Osteoblast (primary cell): ENCODE results near the gene SLC12A8. TPM values are rescaled to one million over a fixed set of nuclear protein-coding genes. Genes with fewer than 3 reads are reported as not detected.

Experiments
- DNase-seq: peaks from one replicate; pipeline ENCODE4 v3.0.0; 2011; ENCODE audit warnings: low spot score, mixed read lengths; ENCODE audit not compliant: insufficient read length; ENCODE audit errors: missing footprints
- H2AFZ ChIP-seq: 2 replicates; pipeline ENCODE4 v1.6.0; 2011; ENCODE audit warnings: mild to moderate bottlenecking, low read length
- H3K27ac ChIP-seq: 2 replicates; pipeline ENCODE4 v1.5.1; 2011; ENCODE audit warnings: mild to moderate bottlenecking, low read depth, low read length, moderate library complexity
- H3K27me3 ChIP-seq: 2 replicates; pipeline ENCODE4 v1.6.0; 2012; ENCODE audit warnings: mild to moderate bottlenecking, control low read depth, inconsistent platforms, low read length, moderate library complexity; ENCODE audit not compliant: insufficient read depth
- H3K36me3 ChIP-seq: 2 replicates; pipeline ENCODE4 v1.5.1; 2011; ENCODE audit warnings: mild to moderate bottlenecking, low read length, control low read depth, moderate library complexity; ENCODE audit not compliant: insufficient read depth
- H3K4me1 ChIP-seq: 2 replicates; pipeline ENCODE4 v1.5.1; 2011; ENCODE audit warnings: mild to moderate bottlenecking, low read length, control low read depth, moderate library complexity; ENCODE audit not compliant: insufficient read depth
- H3K4me2 ChIP-seq: 2 replicates; pipeline ENCODE4 v1.6.0; 2011; ENCODE audit warnings: mild to moderate bottlenecking, low read length; ENCODE audit not compliant: insufficient read depth
- H3K4me3 ChIP-seq: fragments of 200-600 bp; sonication (generic); 3 replicates; pipeline ENCODE4 v1.5.1; 2012; ENCODE audit warnings: mild to moderate bottlenecking, low read length, inconsistent platforms; ENCODE audit not compliant: insufficient read depth
- H3K79me2 ChIP-seq: 2 replicates; pipeline ENCODE4 v1.6.0; 2012; ENCODE audit warnings: mild to moderate bottlenecking, low read length, control low read depth, inconsistent platforms; ENCODE audit not compliant: insufficient read depth
- H3K9me3 ChIP-seq: 2 replicates; pipeline ENCODE4 v1.5.1; 2011; ENCODE audit warnings: low read depth, low read length, control low read depth
- H4K20me1 ChIP-seq: 2 replicates; pipeline ENCODE4 v1.6.0; 2012; ENCODE audit warnings: mild to moderate bottlenecking, low read length, control low read depth; ENCODE audit not compliant: insufficient read depth
- CTCF ChIP-seq: IDR thresholded peaks from 2 replicates; pipeline ENCODE4 v1.5.1; 2011; ENCODE audit warnings: mild to moderate bottlenecking, low read depth, low read length, moderate library complexity; ENCODE audit errors: extremely low read depth
- total RNA-seq: library from RNA; depleted of rRNA; stranded (reverse); fragments of >200 nt; gene quantifications from 2 replicates; pipeline ENCODE4 v1.2.3, GENCODE V29; 2012

SLC12A8 gene
- total RNA-seq, 1 donor = 36.2 TPM

DNA sequence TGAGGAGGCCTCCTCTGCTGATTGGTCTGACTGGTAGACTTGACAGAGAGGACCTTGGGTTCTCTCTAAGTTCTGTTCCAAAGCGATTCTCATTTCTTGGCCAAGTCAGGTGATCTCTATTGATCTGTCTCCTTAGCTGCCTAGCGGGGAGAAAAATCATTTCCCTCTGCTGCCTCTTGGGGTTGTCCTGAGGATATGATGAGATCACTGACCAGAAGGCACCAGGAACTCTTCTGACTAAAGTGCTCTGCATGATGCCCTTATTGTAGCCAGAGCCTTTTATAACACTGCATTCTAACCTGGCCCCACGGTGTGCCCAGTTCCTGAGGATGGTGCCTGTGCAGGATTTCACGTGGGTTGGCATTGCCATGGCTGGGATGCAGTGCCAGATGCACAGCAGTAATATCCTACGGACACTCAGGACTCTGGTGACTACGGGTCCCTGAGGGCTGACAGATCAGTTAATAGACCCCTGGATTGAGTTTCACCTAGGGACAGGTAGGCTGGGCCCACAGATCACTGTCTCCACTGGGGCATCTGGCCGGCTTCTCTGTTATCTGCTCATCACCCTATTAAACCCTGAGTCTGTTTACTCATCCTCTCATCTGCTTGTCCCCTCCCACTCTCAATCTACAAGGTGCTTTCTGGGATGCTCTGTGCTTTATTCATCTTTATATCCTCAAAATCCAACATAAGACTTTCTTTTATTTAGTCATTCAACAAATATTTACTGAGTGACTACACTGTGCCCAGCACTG lies 152.9 kb downstream of the SLC12A8 start:
- H3K4me1 ChIP-seq = peaks cover 45% of the 10 kb centered on the region
- peak; percentile 89 for DNase-seq

GRCh38 chr3:125058959-125059358 lies 153.6 kb downstream of the SLC12A8 start:
- Histone ChIP-seq H3K79me2 (peaks cover 14% of the 10 kb centered on the region), H3K36me3 (no peaks in the 10 kb centered on the region), H3K27ac (no peak overlapping the region), H3K9me3 (no peaks in the 10 kb centered on the region), H4K20me1 (no peaks in the 10 kb centered on the region), H3K4me2 (no peak overlapping the region), H3K4me3 (no peak overlapping the region), H2AFZ (no peak overlapping the region), H3K27me3 (no peaks in the 10 kb centered on the region), H3K4me1 (peaks cover 51% of the 10 kb centered on the region)
- no peak for TF ChIP-seq CTCF
- no peak for DNase-seq

More for the DNA sequence above, 152.9 kb downstream of the SLC12A8 start:
- H3K4me2 ChIP-seq = no peak overlapping the region
- no peak overlapping the region for H2AFZ ChIP-seq
- no peaks in the 10 kb centered on the region for H4K20me1 ChIP-seq
- no peaks in the 10 kb centered on the region for H3K36me3 ChIP-seq
- no peak overlapping the region for H3K4me3 ChIP-seq
- peaks cover 7% of the 10 kb centered on the region for H3K79me2 ChIP-seq
- H3K9me3 ChIP-seq = no peaks in the 10 kb centered on the region
- H3K27ac ChIP-seq = no peak overlapping the region
- peak; percentile 20 for TF ChIP-seq CTCF
- no peaks in the 10 kb centered on the region for H3K27me3 ChIP-seq

GRCh38 chr3:125058529-125058928 lies 154.0 kb downstream of the SLC12A8 start:
- Histone ChIP-seq H3K27me3 (no peaks in the 10 kb centered on the region), H4K20me1 (no peaks in the 10 kb centered on the region), H3K4me2 (no peak overlapping the region), H3K27ac (no peak overlapping the region), H3K9me3 (no peaks in the 10 kb centered on the region), H2AFZ (no peak overlapping the region), H3K36me3 (no peaks in the 10 kb centered on the region), H3K79me2 (peaks cover 18% of the 10 kb centered on the region), H3K4me1 (peaks cover 52% of the 10 kb centered on the region), H3K4me3 (no peak overlapping the region)
- TF ChIP-seq CTCF = no peak
- DNase-seq = no peak

DNA sequence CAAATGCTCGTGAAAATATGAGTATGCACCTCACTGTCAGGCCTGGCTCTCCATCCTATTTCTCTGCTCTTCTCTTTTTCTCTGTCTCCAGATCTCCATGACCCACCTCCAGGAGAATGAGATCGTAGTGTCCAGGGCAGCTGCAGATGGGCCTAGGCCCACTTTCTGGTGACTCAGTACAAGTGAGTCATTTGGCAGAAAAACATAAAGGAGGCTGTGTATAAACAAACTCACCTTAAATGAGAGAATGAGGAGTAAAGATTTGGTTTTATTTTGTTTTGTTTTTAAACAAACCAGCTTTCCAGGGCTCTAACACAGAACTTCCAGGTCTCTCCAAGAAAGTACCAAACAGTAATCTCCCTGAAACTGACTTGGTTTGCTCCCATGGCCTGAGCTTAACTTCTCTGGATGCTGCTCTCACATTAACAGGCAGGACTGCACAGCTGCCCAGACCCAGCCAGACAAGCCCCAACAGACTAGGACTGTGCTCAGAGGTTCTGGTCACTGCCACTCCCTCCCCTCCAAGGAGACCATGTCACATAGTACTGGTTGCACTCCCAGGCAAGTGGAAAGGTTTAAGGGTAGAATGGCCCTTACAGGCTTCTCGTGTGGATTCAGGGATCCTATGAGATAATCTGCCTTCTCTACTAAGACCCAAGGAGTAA lies 155.2 kb downstream of the SLC12A8 start:
- Histone ChIP-seq H4K20me1 (no peaks in the 10 kb centered on the region), H3K4me1 (peaks cover 52% of the 10 kb centered on the region), H3K79me2 (peaks cover 27% of the 10 kb centered on the region), H2AFZ (no peak overlapping the region), H3K27me3 (no peaks in the 10 kb centered on the region), H3K36me3 (peaks cover 3% of the 10 kb centered on the region), H3K4me3 (no peak overlapping the region), H3K4me2 (peak overlapping the region; percentile 76), H3K9me3 (no peaks in the 10 kb centered on the region), H3K27ac (peak overlapping the region; percentile 34)
- DNase-seq = peak; percentile 93
- TF ChIP-seq CTCF = no peak
